HG02798 (cell line): ENCODE measurements around the gene TLCD5.

Experiments used
- ATAC-seq: cut with Tn5 transposase; IDR thresholded peaks from one replicate; pipeline ENCODE4 v1.9.1; 2021; ENCODE audit warnings: mild to moderate bottlenecking; ENCODE audit not compliant: unreplicated experiment, poor library complexity

TLCD5 gene

DNA sequence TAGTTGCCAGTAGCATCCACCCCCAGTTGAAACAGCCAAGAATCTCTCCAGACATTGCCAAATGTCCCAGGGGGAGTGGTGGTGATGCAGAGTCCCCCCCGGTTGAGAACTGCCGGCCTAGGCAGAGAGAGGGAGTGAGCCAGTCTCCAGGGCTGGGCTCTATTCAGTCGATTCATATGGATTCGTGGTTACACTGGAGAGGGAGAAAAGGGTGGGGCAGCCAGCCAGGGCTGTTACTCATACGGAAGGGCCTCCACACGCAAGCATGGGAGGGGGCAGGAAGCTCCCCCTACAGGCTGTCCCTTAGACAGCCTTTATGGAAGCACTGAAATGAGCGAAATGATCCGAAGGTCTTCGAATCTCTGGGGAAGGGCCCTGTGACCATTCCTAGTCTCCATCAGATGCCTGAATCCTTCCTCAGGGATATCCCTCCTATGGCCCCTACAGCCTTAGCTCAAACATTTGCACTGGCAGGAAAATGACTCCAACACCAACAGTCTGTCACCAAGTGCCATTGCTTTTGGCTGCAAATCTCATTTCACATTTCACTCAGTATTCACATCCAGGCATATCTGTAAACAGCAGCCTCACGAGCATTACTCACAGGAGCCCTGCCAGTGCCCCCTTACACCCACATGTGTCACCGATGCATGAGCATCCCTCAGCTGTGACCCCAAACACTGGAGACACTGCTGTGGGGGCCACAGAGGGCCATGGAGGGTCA is 18.4 kb upstream of the TLCD5 start:
- ATAC-seq: no peak

DNA sequence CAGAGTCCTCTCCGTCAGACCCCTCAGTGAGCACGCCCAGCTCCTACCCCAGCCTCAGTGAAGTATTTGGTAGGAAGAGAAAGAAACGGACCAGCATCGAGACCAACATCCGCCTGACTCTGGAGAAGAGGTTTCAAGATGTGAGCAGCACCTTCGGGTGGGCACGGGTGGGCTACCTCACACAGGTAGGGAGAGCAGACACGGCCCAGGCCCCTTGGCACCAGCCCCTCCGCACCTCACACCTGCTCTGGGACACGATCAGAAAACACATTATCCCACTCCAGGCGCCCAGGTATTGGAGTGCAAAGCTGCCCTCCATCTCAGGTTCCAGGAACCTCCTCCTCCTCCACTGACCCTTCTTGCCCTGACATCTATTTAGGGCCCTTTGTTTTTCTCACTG is 17.6 kb upstream of the TLCD5 start:
- no peak for ATAC-seq

DNA sequence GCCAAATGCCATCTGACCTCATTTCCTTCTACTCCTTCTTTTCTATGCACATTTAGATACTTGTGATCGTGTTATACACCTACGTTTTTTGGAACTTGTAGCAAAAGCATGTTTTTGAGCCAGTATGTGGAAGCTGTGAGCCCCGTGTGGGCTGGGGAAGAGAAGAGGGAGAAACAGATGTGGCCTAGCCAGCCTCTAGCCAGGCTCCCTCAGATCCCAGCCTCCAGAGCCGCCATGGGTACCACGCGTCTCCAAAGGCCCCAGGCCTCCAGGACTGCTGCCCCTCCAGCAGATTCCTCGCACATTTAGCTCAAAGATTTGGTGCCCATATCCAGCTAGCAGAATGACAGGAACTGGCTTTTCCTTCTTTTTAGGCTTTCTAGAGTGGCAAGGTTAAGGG is 17.0 kb upstream of the TLCD5 start:
- ATAC-seq: no peak

DNA sequence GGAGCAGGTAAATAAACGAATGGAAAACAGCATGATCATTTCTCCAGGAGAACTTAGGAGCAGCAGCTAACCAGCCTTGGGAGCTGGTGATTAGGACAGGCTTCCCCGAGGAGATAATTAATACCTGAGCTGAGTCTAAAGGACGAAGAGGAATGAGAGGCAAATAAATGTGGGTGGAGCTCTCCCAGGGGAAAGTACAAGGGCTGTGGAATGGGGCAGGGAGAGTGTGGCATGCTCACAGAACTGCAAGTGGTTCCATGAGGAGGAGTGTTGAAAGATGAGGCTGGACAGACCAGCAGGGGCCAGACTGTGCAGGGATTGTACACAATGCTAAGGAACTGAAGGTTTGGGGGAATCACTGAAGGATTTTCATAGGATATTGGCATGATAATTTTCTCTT is 14.2 kb upstream of the TLCD5 start:
- ATAC-seq: no peak

DNA sequence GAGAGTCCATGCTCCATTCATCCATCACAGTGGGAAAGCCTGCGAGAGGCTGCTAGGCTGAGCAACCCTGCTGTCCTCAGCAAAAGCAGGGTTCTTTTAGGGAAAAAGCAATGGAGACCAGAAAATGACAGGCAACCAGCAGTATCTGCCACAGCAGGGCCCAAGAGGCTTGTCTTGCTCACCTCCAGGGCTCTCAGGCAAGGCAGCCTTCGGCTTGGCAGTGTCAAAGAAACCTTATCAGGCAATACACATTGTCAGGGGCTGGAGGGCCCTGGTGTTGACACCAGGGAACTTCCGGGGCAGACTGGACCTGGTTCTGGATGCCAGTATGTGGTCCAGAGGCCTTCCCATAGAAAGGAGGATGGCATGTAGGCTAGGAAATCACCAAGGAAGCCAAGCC is 10.2 kb upstream of the TLCD5 start:
- no peak for ATAC-seq

DNA sequence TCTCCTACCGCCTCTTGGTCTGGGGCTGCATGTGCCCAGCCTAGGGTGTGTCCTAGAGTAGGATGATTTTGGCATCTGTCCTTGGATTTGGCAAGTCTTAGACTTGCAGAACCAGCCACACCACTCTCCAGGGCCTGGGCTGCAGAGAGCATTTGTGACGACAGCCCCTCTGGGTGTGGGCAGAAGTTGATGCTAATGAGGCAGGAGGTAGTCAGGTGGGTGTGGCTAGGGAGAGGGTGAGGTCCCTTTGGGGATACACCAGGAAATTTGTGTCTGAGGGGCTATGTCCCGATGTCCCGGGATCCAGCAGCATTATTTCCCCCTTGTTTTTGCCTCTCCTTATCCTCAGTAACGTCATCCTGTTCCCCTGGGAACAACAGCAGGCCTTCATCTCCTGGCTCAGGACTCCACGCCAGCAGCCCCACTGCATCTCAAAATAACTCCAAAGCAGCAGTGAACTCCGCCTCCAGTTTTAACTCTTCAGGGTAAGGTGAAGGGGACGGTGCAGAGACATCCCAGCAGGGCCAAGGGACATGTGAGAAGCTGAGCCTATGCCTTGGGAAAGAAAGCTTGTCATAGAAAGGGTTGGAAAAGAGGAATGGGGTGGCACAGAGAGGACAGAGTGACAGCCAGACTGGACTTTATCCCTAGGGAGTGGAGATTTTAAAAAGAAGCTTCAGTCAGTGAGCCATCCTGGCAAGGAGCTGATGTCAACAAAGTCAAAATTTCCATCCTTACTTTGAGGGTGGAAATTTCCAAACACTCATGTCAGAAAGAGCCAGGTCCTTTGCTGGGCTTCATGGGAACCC is 8.0 kb upstream of the TLCD5 start:
- no peak for ATAC-seq

DNA sequence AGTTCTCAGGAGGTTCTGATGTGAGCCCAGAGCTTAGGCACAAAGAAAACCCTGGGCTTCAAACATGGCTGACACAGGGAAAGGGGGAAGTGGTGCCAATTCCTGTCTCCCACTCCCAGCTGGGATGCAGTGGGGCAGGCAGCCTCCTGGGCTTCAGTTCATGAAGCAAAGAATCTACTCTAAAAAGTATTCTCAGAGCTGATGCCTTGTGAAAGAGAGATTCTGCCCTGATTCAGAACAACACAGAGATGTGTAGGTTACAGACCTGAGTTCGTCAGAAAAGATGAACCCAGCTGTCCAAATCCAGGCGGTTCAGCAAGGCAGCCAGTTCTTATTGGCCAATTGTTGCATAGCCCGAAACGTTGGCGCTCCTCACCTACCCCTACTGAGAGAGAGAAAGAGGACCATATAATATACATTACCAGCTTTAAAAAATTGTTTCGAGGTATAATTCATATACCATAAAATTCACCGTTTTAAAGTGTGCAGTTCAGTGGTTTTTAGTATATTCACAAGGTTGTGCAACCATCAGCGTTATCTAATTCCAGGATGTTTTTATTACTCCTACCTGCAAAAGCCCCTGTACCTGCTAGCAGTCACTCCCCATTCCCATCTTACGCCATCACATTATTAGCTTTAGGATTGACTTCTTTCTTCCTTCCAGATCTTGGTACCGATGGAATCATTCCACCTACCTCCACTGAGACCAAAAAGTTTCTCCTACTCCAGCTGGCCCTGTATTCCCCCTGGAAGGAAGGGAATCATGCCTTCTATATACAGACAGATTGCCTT is 7.2 kb upstream of the TLCD5 start:
- no peak for ATAC-seq

DNA sequence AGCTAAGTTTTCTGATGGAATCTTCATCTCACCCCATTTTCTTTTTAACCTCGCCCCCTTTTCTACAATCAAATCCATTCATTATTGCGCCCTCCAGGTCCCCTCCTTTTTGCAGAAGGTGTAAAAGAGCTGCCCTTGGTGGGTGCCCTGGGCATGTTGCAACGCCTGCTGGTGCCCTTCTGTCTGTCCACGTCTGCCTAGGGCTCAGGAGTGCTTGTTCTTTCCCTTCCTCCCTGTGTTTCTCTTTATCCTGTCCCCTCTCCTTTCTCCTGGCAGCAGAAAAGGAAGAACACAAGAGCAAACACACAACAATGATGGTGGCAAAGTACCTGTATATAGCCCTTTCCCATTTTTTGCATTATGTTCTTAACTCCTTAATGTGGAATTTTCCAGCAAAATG is 6.2 kb upstream of the TLCD5 start:
- ATAC-seq: no peak

DNA sequence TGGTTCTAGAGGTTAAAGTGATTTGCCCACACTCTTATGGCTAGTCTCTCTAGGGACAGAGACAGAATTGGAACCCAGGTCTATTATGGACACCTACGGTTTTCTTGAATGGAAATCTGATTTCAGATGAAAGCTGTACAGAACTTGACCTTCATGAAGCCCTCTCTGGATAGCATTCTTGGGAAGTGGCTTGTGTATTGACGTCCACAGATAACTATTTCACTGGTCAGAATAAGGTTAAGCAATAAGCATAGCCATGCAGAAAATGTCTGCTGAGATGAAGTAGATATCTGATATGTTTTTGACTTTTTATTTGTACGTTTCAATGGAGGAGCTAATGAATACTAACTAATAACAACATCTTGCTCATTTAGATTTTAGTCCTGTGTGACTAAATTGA is 1.1 kb downstream of the TLCD5 start:
- no peak for ATAC-seq

DNA sequence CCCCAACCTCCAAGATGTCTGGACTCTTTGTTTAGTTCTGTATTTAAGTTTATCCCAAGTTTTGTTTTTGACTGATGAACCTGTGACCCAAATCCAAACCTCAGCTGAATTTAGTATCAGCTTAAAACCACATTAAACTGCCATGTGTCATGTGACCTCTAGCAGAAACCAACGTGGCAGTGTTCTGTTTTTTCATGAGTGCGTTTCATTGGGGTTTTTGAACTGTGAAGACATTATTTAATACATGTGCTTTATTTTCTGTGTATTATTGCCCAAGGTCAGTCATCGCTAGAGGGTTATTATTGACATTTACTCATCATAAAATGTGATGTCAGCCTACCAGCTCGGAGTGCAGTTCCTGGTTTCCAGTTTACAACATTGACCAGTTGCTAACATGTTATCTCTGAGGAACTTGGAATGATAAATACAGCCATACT is 1.8 kb downstream of the TLCD5 start:
- ATAC-seq: no peak

DNA sequence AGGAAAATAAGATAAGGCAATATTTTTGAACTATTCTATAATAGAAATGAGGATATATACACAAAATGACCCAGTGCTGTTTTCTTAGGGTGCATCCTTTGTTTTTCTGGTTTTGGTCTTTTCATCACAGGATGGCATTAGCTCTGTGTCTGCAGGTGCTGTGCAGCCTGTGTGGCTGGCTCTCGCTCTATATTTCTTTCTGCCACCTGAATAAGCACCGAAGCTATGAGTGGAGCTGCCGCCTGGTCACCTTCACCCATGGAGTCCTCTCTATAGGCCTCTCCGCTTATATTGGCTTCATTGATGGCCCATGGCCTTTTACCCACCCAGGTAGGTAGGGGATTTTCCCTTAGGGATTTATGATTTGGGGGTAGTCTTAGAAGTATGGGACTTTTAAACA is 2.2 kb downstream of the TLCD5 start:
- no peak for ATAC-seq

DNA sequence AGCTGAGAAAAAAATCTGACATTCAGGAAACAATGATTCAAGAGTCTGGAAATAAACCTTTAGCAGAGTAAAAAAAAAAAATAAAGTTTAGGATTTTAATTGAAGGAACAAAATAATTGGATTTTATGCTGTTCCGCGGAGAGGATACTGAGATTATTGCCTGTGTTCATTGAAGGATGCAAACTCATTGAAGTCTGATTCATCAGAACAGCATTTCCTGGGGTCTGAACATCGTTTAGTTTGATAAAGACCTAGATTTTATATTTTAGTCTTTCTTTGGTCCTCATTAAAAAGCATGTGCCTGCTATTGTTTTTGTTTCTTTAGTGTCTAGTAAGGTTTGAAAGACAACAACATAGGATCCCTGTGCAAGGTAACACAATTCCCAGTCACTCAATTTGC is 4.5 kb downstream of the TLCD5 start:
- ATAC-seq: no peak

DNA sequence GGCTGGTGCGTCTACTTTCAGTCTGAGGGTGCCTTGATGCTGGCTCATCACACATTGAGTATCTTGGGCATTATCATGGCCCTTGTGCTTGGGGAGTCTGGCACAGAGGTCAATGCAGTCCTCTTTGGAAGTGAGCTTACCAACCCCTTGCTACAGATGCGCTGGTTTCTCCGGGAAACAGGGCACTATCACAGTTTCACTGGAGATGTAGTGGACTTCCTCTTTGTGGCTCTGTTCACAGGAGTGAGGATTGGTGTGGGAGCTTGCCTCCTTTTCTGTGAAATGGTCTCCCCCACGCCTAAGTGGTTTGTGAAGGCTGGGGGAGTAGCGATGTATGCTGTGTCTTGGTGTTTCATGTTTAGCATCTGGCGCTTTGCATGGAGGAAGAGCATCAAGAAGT is 4.9 kb downstream of the TLCD5 start:
- ATAC-seq: no peak

DNA sequence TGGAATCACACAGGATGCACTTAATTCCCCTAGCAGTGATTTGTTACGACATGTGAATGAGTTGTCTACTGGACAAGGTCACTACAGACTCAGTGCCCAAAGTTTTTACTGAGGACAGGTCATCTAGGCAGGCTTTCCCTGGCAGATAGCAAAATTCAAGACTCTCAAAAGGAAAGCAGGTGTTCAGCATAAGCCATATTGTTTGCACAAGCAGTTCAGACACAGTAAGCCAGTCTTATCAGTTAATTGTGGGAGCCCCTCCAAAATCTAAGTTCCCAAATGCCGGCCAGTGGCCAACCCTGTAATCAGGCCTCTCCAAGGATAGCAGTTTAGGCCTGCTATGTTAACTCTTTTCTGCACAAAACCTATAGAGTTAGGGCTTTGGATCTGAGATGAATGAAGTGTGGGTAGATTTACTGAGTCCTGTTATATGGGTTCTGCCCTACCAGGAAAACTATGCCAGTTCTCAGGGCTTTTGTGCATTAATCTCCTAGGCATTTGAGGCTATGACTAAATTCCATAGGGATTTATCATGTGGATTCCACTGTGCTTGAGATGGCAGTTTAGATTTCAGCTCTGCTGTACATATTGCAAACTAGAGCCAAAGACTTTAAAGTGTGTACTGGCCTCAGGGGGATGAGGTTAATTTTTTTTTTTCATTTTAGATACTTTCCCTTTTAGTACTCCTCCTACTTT is 6.3 kb downstream of the TLCD5 start:
- ATAC-seq: no peak

DNA sequence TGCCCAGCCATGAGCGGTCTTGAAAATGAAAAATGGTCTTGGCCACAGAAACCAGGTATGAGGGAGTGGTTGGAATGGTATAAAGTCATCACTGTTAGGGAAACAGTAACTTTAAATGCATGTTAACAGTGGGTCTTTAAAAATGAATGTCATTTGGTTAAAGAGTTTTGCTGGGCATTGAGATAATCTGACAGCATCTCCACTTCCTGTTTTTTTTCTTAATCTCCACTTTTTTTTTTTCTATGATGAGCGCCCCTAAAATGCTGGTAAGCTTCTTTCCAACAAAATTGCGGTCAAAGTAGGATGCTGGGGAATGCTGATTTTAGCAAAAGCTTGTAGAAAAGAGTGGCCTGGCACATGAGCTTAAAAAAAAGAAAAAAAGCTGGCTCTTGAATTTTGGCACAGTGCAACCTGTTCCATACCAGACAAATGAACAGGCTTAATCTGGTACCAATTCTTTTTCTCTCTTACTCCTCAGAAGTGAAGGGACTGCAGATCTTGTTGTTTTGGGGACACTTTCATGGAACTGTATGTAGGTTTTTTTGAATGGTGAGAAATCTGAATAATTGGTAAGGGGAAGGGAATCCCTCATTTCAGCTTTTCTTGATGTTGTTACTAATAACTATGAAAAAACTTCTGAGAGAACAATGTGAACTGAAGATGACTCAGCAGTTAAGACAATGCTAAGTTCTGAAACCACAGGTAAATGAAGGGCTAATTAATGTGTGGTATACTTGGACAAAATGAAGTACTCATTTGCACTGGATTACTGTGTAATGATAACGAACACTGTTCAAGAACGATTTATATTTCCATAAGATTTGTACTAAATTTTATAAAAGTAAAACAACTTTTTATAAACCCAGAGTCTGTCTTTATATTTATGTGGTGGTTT is 8.0 kb downstream of the TLCD5 start:
- ATAC-seq: no peak

DNA sequence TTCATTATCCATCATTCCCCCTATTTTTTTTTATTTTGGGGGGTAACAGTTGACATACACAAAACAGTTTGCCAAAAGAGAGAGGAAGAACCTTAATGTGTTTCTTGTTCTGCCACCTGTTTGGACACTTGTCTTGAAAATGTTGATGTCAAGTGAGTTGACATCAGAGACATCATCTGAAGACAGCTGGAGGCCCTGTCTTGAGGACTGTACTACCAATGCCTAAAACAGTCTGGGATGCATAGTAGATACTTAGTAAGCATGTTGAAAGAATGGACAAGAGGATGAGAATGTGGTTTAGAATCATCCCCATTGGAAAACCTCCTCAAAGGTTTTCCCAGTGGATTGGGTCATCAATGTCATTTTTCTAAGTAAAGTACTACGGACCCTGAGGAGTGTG is 8.7 kb downstream of the TLCD5 start:
- no peak for ATAC-seq

DNA sequence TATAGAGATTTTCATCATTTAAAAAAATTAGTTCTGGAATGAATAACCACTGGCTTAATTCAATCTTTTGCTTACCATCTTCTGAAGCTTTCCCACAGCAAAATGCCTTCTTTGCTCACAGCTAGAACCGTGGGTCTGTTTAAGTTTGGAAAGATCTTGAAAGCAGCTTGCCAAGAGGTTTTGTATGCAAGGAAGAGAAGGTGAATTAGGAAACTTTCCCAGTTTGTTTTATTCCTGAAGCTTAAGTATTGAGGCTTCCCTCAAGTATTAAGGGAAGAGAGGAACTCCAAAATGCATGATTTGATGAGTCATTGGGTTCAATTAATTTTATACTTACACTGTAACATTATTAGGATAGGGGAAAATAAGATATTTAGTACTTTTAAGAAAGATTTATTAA is 9.2 kb downstream of the TLCD5 start:
- ATAC-seq: no peak

DNA sequence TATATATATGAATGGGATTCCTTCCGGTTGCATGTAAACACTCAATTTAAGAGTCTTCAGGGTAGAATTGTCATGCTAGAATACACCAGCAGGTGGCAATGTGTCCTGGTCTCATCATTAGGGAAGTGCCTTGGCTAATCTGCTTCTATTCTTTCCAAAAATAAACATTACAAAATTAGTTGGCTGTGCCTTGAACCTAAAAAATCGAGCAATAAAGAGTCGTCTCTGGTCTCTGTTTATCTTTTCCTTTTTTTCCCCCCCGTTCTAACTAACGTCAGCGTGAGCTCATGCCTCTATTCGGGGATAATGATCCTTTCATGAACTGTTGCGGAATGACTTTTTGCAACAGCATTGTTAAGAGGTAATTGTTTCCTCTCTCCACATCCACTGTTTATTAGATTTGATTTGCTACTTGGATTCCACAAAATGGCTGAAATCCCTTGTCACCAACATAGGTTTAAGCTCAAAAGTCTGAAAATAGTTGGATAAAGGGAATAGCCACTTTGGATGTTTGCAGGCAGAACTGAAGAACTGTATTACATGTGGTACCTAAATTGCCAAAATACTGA is 9.9 kb downstream of the TLCD5 start:
- ATAC-seq: no peak

DNA sequence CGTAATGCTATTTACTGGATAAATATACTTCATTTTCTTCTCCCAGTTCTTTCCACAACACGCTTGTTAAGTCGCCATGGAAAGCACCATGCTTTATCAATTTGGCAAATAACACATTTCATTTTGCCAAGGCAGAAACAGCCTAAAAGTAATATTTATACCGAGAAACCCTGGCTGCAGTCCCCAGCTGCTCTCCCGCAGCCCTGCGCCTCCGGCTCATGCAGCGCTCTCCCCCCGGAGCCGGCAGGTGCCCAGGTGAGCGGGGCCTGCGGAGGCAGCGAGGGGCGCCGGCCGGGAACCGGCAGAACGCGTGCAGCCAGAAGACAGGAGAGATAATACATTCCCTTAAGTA is 10.4 kb downstream of the TLCD5 start:
- peak; percentile 21 for ATAC-seq
